ENCODE results near the gene WDR54.
"Not testable (repeated sequence)": the region's sequence is repeated elsewhere in the genome, so short reads cannot be mapped to it uniquely, and the experiment has no call there.

WDR54 gene

DNA sequence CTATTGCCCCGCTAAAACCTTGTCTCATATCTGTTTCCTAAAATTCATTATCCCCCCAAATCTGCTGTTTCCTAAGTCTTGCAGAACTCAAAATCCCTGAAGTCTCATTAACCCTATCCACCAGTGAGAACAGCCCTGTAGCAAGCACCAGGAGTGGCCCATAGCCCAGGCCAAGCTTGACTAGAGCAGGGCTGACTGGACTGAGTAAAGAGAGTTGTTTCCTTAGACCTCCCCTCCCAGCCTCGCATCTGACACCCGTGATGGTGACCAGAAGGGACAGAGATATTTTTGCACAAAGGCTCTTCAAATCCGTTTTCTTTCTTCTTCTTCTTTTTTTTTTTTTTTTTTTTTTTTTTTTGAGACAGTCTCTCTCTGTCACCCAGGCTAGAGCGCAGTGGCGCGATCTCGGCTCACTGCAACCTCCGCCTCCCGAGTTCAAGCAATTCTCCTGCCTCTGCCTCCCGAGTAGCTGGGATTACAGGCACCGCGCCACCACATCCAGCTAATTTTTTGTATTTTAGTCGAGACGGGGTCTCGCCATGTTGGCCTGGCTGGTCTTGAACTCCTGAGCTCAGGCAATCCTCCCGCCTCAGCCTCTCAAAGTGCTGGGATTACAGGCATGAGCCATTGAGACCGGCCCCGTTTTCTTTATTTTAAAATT is 957 bp upstream of the WDR54 start:
- H3K36me3 ChIP-seq (ENCODE audit: control insufficient read depth in 1 of 2, insufficient read depth in 2 of 2, low read length in 2 of 2); H3K27ac ChIP-seq (ENCODE audit: low read length); H3K9me3 ChIP-seq (ENCODE audit: control insufficient read depth in 1 of 2, low read length in 2 of 2); H3K27me3 ChIP-seq (ENCODE audit: low read depth, low read length): not testable (repeated sequence)
- Histone ChIP-seq H3K4me3 (ENCODE audit: low read depth in 1 of 2, low read length in 2 of 2) (peak overlapping the region; percentile 75 to 90), H3K4me1 (ENCODE audit: control insufficient read depth in 1 of 2, insufficient read depth in 2 of 2, low read length in 2 of 2) (peaks cover 1 to 15% of the 10 kb centered on the region in 2 donors)

DNA sequence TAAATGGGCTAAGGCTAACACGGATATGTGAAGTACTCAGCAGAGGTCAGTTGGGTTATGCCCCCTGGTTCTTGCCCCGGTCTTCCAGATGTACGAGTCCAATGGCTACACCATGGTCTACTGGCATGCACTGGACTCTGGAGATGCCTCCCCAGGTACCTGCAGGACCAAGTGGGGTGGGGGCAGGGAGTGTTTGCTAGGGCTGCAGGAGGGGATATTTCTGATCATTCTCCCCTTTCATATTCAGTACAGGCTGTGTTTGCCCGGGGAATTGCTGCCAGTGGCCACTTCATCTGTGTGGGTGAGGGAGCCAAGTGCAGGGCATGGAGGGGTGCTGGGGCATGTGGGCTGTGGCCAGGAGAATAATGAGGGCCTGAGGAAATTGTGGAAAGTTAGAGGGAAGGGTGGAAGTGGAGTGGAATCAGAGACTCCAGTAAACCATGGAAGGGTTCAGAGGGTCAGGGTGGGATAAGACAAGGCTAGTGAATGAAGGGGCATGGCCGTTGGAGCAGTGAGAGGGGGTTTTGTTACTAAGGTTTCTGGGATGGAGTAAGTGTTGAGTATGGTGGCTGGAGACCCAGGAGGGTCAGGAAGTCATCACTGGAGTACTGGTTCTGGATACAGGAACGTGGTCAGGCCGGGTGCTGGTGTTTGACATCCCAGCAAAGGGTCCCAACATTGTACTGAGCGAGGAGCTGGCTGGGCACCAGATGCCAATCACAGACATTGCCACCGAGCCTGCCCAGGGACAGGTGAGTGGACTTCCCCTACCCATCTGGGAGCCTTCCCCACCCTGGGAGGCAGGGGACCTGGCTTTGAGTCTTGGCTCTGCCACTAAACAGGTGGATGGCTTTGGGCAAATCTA is 1.9 kb downstream of the WDR54 start:
- Histone ChIP-seq H3K4me1 (ENCODE audit: control insufficient read depth in 1 of 2, insufficient read depth in 2 of 2, low read length in 2 of 2) (peaks cover 0 to 7% of the 10 kb centered on the region in 2 donors), H3K9me3 (ENCODE audit: control insufficient read depth in 1 of 2, low read length in 2 of 2) (no peaks in the 10 kb centered on the region), H3K27me3 (ENCODE audit: low read depth, low read length) (no peaks in the 10 kb centered on the region), H3K4me3 (ENCODE audit: low read depth in 1 of 2, low read length in 2 of 2) (no peak overlapping the region), H3K36me3 (ENCODE audit: control insufficient read depth in 1 of 2, insufficient read depth in 2 of 2, low read length in 2 of 2) (peaks cover 12 to 29% of the 10 kb centered on the region in 2 donors), H3K27ac (ENCODE audit: low read length) (no peak overlapping the region)

DNA sequence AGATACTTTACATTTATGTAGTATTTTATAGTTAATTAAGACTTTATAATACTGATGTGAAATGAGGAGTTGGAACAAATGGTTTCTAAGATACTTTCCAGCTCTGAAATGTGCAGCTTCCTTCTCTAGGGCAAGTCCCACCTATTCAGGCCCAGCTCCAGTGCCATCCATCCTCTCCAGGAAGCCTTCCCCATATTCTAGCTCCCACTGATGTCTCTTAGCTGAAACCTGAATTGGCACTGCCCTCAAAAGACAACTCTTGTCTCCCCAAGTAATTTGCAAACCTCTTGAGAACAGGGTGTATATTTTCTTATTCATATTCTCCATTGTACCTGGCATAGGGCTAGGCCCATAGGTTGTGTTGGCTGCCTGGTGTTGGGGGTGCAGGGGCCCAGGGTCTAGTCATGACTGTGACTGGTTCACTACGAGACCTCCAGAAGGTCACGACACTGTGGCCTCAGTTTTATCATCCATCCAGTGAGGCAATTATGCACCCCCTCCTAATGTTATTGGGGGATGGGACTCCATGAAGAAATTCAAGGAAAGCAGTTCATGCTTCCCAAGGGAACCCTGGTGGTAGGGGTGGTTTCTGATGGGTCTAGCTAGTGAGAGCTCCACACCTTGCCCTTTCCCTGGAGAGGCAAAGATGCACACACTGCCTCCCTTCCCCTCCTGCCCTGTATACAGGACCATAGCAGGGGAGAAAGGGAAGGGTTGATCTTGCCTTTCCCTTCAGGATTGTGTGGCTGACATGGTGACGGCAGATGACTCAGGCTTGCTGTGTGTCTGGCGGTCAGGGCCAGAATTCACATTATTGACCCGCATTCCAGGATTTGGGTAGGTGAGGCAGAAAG is 2.8 kb downstream of the WDR54 start:
- Histone ChIP-seq H3K4me1 (ENCODE audit: control insufficient read depth in 1 of 2, insufficient read depth in 2 of 2, low read length in 2 of 2) (peaks cover 0 to 7% of the 10 kb centered on the region in 2 donors), H3K27ac (ENCODE audit: low read length) (no peak overlapping the region), H3K36me3 (ENCODE audit: control insufficient read depth in 1 of 2, insufficient read depth in 2 of 2, low read length in 2 of 2) (peaks cover 20 to 38% of the 10 kb centered on the region in 2 donors), H3K9me3 (ENCODE audit: control insufficient read depth in 1 of 2, low read length in 2 of 2) (no peaks in the 10 kb centered on the region), H3K4me3 (ENCODE audit: low read depth in 1 of 2, low read length in 2 of 2) (no peak overlapping the region), H3K27me3 (ENCODE audit: low read depth, low read length) (no peaks in the 10 kb centered on the region)

DNA sequence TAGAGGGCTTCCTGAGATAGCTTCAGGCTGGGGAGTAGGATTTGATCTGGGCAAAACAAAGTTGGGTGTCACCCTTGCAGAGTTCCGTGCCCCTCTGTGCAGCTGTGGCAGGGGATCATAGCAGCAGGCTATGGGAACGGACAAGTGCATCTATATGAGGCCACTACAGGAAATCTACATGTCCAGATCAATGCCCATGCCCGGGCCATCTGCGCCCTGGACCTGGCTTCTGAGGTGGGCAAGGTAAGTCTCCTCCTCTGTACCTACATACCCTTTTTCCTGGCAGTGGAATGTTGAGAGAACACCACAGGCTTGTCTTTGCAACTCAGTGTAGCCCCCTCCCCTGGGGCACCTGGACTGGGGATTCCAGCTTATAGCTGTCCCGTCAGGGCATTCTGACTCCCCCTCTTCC is 3.5 kb downstream of the WDR54 start:
- H3K36me3 ChIP-seq (ENCODE audit: control insufficient read depth in 1 of 2, insufficient read depth in 2 of 2, low read length in 2 of 2), result peaks cover 27 to 44% of the 10 kb centered on the region in 2 donors
- H3K4me3 ChIP-seq (ENCODE audit: low read depth in 1 of 2, low read length in 2 of 2), result no peak overlapping the region
- no peak overlapping the region for H3K27ac ChIP-seq (ENCODE audit: low read length)
- H3K4me1 ChIP-seq (ENCODE audit: control insufficient read depth in 1 of 2, insufficient read depth in 2 of 2, low read length in 2 of 2), result peaks cover 0 to 7% of the 10 kb centered on the region in 2 donors
- H3K27me3 ChIP-seq (ENCODE audit: low read depth, low read length), result no peaks in the 10 kb centered on the region
- H3K9me3 ChIP-seq (ENCODE audit: control insufficient read depth in 1 of 2, low read length in 2 of 2), result no peaks in the 10 kb centered on the region

- no peaks in the 10 kb centered on the region for H3K27me3 ChIP-seq (ENCODE audit: low read depth, low read length)
- H3K4me3 ChIP-seq (ENCODE audit: low read depth in 1 of 2, low read length in 2 of 2), result no peak overlapping the region
- H3K36me3 ChIP-seq (ENCODE audit: control insufficient read depth in 1 of 2, insufficient read depth in 2 of 2, low read length in 2 of 2), result peaks cover 31 to 49% of the 10 kb centered on the region in 2 donors
- no peaks in the 10 kb centered on the region for H3K9me3 ChIP-seq (ENCODE audit: control insufficient read depth in 1 of 2, low read length in 2 of 2)
- no peak overlapping the region for H3K27ac ChIP-seq (ENCODE audit: low read length)
- H3K4me1 ChIP-seq (ENCODE audit: control insufficient read depth in 1 of 2, insufficient read depth in 2 of 2, low read length in 2 of 2), result peaks cover 0 to 7% of the 10 kb centered on the region in 2 donors
Measured at GRCh38 chr2:74425523-74425922, 4.0 kb downstream of the WDR54 start.

- H3K27ac ChIP-seq (ENCODE audit: low read length), result no peak overlapping the region
Measured at GRCh38 chr2:74426181-74426758, 4.7 kb downstream of the WDR54 start.

GRCh38 chr2:74427551-74427950 is 6.0 kb downstream of the WDR54 start:
- Histone ChIP-seq H3K9me3 (ENCODE audit: control insufficient read depth in 1 of 2, low read length in 2 of 2) (no peaks in the 10 kb centered on the region), H3K27ac (ENCODE audit: low read length) (no peak overlapping the region), H3K36me3 (ENCODE audit: control insufficient read depth in 1 of 2, insufficient read depth in 2 of 2, low read length in 2 of 2) (peaks cover 31 to 68% of the 10 kb centered on the region in 2 donors), H3K4me3 (ENCODE audit: low read depth in 1 of 2, low read length in 2 of 2) (no peak overlapping the region), H3K4me1 (ENCODE audit: control insufficient read depth in 1 of 2, insufficient read depth in 2 of 2, low read length in 2 of 2) (no peaks in the 10 kb centered on the region), H3K27me3 (ENCODE audit: low read depth, low read length) (no peaks in the 10 kb centered on the region)

More at GRCh38 chr2:74426181-74426758, 4.7 kb downstream of the WDR54 start:
- H3K36me3 ChIP-seq (ENCODE audit: control insufficient read depth in 1 of 2, insufficient read depth in 2 of 2, low read length in 2 of 2), result peaks cover 31 to 56% of the 10 kb centered on the region in 2 donors
- peaks cover 0 to 7% of the 10 kb centered on the region in 2 donors for H3K4me1 ChIP-seq (ENCODE audit: control insufficient read depth in 1 of 2, insufficient read depth in 2 of 2, low read length in 2 of 2)
- H3K27me3 ChIP-seq (ENCODE audit: low read depth, low read length), result no peaks in the 10 kb centered on the region
- no peaks in the 10 kb centered on the region for H3K9me3 ChIP-seq (ENCODE audit: control insufficient read depth in 1 of 2, low read length in 2 of 2)
- H3K4me3 ChIP-seq (ENCODE audit: low read depth in 1 of 2, low read length in 2 of 2), result no peak overlapping the region

DNA sequence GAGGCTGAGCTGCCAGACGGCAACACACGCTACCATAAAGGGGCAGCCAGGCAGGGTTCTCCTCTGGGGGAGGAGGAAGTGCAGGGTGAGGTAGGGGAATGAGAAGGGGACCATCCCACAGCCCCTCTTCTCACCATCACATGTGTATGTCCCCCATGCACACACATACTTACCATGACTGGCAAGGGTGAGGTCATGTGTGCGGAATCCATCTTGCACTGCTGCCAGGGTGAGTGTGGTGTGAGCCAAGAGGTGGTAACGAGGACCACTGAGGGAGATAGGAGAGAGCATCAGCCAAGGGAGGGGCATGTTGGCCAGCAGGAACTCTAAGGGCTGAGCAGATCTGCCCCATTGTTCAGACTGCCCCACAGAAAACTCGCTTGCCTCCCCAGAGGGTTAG is 7.1 kb downstream of the WDR54 start:
- Histone ChIP-seq H3K4me1 (ENCODE audit: control insufficient read depth in 1 of 2, insufficient read depth in 2 of 2, low read length in 2 of 2) (no peaks in the 10 kb centered on the region), H3K27ac (ENCODE audit: low read length) (no peak overlapping the region), H3K4me3 (ENCODE audit: low read depth in 1 of 2, low read length in 2 of 2) (no peak overlapping the region), H3K27me3 (ENCODE audit: low read depth, low read length) (no peaks in the 10 kb centered on the region), H3K36me3 (ENCODE audit: control insufficient read depth in 1 of 2, insufficient read depth in 2 of 2, low read length in 2 of 2) (peaks cover 31 to 70% of the 10 kb centered on the region in 2 donors), H3K9me3 (ENCODE audit: control insufficient read depth in 1 of 2, low read length in 2 of 2) (no peaks in the 10 kb centered on the region)

GRCh38 chr2:74429487-74430451 is 8.2 kb downstream of the WDR54 start:
- no peak overlapping the region for H3K27ac ChIP-seq (ENCODE audit: low read length)
- no peaks in the 10 kb centered on the region for H3K9me3 ChIP-seq (ENCODE audit: control insufficient read depth in 1 of 2, low read length in 2 of 2)
- no peak overlapping the region for H3K4me3 ChIP-seq (ENCODE audit: low read depth in 1 of 2, low read length in 2 of 2)
- no peaks in the 10 kb centered on the region for H3K4me1 ChIP-seq (ENCODE audit: control insufficient read depth in 1 of 2, insufficient read depth in 2 of 2, low read length in 2 of 2)
- peaks cover 31 to 70% of the 10 kb centered on the region in 2 donors for H3K36me3 ChIP-seq (ENCODE audit: control insufficient read depth in 1 of 2, insufficient read depth in 2 of 2, low read length in 2 of 2)
- H3K27me3 ChIP-seq (ENCODE audit: low read depth, low read length), result no peaks in the 10 kb centered on the region

GRCh38 chr2:74430502-74430901 is 9.0 kb downstream of the WDR54 start:
- no peaks in the 10 kb centered on the region for H3K9me3 ChIP-seq (ENCODE audit: control insufficient read depth in 1 of 2, low read length in 2 of 2)
- H3K4me1 ChIP-seq (ENCODE audit: control insufficient read depth in 1 of 2, insufficient read depth in 2 of 2, low read length in 2 of 2), result no peaks in the 10 kb centered on the region
- peaks cover 31 to 70% of the 10 kb centered on the region in 2 donors for H3K36me3 ChIP-seq (ENCODE audit: control insufficient read depth in 1 of 2, insufficient read depth in 2 of 2, low read length in 2 of 2)
- H3K27ac ChIP-seq (ENCODE audit: low read length), result no peak overlapping the region
- no peaks in the 10 kb centered on the region for H3K27me3 ChIP-seq (ENCODE audit: low read depth, low read length)
- no peak overlapping the region for H3K4me3 ChIP-seq (ENCODE audit: low read depth in 1 of 2, low read length in 2 of 2)

Measured in muscle layer of duodenum (tissue), 2 donors.